Stimulated activated CD8-positive, alpha-beta memory T cell treated with anti-CD3 and anti-CD28 coated beads, Interleukin-15, amount 100 ng/mL, for 4 hours (primary cell): Measurements from ENCODE around the gene IKZF5.

Source experiments
- DNase-seq, 2 donors: peaks; one replicate each; pipeline ENCODE4 v3.0.0-alpha.2; 2020; ENCODE audit warnings: low read depth in 2 of 2

Gene IKZF5

GRCh38 chr10:123016228-123016627 lies 7.6 kb upstream of the IKZF5 start:
- no peak for DNase-seq

DNA sequence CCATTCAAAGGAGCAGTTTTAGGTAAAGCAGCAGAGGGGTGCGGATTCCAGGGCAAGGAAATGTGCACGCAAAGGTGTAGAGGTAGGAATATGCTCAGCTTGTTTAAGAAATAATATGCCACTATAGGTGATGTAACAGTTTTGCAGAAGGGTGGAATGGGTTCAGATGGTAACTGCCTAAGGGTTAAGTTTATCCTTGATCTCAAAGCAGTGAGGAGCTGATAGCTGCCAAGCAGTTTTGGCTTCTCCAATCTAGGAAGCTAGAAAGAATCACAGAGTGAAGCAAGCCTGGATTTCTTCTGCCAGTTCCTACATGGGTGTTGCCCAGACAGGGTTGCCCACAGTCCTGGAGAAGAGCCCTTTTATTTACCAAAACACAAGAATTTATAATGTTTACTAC lies 6.2 kb upstream of the IKZF5 start:
- no peak for DNase-seq

DNA sequence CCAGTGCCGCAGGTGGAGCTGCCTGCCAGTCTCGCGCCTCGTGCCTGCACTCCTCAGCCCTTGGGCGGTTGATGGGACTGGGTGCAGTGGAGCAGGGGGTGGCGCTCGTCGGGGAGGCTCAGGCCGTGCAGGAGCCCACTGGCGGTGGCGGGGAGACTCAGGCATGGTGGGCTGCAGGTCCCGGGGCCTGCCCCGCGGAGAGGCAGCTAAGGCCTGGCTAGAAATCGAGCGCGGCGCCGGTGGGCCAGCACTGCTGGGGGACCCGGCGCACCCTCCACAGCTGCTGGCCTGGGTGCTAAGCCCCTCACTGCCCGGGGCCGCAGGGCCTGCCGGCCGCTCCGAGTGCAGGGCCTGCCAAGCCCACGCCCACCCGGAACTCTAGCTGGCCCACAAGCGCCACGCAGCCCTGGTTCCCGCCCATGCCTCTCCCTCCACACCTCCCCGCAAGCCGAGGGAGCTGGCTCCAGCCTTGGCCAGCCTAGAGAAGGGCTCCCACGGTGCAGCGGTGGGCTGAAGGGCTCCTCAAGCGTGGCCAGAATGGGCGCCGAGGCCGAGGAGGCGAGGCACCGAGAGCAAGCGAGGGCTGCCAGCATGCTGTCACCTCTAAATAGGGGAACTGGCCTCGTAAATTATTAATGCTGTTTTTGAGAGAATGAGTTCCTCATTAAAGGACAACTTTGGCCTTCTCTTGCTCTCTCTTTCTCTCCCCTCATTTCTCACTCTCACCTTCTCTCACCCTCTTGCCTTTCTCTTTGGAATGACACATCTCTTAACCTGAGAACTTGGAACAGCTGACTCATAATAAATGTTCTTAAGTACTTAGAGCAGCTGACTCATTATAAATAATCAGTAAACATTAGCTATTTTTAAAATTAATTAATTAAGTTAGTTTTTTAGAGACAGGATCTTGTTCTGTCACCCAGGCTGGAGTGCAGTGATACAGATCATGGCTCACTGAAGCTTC lies 5.1 kb upstream of the IKZF5 start:
- no peak for DNase-seq

GRCh38 chr10:123011987-123012386 lies 3.4 kb upstream of the IKZF5 start:
- DNase-seq = no peak

DNA sequence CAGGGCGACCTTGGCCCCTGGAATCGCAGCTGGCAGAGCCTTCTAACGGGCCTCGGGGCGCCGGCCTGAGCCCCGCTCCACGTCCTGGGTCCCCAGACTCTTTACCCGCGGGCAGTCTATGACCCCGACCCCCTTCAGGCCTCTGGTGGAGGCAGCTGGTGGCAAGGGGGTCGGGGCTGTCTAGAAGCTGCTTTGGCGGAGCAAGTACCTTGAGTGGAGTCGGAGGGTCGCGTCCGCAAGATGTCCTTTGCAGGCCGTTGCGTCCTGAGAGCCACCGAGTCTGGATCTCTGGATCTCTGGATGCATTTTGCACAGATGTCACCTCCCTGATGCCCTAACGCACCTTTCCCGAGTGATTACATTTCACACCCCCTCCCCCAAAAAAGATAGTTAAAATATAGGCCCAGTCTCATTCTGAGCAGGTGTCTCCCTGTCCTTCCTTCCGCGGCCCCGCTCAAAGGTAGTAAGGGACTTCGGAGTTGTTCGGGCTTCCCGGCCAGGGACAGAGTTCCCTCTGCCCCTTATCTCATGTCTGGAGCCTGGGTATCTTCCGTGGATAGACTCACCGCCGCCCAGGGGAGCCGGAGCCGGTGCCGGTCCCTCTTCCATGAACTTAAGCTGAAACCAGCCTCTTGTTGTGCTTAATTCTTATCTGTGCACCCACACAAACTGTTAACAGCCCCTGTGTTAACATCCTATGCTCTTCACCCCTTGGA lies 668 bp upstream of the IKZF5 start:
- no peak for DNase-seq

DNA sequence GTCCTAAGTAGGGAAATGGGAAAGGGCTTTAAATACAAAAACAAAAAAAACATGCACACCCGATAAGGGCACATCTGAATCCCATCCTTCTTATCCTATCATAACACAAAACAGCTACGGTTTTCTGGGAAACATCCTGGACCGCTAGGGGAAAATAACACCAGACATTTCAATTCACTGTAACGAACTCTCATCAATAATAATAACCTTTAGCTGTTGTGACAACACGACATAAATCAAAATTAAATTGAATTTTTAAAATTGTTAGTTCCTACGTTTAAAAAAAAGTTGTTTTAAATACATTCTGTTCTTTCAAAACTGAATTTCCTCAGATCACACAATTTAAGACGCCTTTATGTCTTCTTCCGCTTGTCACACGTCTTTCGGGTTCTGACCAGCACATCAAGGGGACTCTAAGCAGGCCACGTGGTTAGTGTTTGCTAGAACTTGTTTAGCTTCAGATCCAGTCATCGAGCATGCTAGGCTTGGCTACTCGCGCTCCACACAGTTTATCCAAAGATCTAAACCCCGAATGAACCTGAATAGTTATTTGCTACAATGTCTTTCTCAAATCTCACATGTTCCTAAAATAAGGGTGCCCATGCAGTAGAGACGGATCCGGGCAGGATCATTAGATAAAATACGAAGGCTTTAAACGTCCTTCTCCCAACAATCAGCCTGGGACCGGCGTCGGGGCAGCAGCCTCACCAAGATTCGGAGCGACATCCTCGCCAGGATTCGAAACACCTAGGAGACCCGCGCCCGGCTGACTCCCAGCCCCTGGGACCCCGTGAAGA lies 839 bp downstream of the IKZF5 start:
- peak in 1 of 2 donors; percentile 32 for DNase-seq

DNA sequence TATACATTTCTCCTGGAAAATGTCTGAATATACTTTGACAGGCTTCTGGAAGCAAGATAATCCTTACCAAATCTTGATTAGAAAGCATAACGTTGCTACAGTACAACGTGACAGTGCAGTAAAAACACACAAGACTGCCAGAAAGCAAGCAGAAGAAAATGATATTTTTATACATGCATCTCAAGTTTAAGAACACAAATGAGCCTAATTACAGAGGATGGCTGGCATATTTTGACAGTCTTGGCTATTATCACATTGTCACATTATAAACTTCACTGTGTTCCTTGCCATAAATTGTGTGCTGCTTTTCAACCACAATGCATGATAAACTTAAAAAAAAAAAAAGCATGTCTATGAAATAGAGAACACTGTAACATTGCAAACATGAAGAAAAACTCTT lies 4.3 kb downstream of the IKZF5 start:
- DNase-seq = no peak

DNA sequence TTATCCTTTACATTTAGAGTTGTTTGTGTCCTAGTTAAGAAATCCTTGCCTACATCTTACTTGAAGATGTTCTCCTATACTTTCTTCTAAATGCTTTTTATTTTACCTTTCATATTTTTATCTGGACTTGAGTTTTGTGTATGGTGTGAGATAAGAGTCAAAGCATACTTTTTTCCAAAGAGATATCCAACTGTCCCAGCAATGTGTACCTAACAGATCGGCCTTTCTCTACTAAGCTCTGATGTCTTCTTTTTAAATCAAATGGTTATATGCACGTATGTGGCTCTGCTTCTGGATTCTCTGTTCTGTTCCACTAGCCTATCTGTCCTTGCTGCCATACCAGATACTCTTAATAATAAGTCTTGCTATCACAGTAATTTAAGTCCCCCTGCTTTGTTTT lies 7.2 kb downstream of the IKZF5 start:
- DNase-seq = no peak

- no peak for DNase-seq
Measured at GRCh38 chr10:123000155-123000554, 8.4 kb downstream of the IKZF5 start.

DNA sequence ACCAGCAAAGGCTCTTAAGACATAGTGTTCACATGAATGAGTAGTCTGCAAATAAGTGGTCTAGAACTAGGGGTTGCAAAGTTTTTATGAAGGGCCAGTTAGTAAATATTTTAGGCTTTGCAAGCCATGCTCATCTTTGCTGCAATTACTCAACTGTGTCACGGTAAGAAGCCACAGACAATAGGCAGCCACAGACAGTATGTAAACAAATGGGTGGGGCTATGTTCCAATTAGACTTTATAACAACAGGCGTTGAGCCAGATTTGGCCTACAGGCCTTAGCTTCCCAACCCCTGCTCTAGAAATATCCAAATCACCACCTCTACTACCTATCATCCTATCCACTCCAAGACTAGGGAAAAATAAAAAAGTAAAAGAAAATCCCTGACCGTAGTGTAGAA lies 9.2 kb downstream of the IKZF5 start:
- no peak for DNase-seq

DNA sequence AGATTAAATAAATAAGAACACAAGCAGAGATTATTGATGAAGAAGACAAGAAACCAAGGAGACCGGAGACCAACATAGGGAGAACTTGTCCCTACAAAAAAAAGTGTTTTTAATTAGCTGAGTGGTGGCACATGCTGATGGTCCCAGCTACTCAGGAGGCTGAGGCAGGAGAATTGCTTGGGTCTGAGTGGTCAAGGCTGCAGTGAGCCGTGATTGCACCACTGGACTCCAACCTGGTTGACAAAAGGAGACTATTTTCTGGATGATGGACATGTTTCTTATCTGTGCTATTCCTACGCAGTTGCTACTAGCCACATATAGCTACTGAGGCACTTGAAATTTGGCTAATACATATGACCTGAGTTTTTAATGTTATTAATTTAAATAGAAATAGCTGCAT lies 9.7 kb downstream of the IKZF5 start:
- no peak for DNase-seq

GRCh38 chr10:122998360-122998917 lies 10.2 kb downstream of the IKZF5 start:
- DNase-seq = no peak

DNA sequence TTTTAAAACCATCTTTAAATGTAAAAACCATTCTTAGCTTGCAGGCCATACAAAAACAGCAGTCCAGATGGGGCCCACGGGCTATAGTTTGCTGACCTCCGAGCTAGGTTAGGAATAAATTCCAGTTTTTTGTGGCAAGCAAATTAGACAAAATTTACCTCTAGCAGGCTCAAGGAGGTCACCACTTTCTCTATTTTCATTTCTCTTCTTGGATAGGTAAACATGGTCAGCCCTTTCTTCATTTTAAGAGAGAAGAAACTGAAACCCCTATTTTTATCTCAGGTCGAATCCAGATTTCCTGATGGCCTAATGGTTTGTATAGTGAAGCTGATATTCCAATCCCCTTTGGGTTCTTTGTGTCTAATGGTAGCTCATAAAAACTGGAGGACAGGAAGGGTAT lies 10.7 kb downstream of the IKZF5 start:
- DNase-seq = no peak

DNA sequence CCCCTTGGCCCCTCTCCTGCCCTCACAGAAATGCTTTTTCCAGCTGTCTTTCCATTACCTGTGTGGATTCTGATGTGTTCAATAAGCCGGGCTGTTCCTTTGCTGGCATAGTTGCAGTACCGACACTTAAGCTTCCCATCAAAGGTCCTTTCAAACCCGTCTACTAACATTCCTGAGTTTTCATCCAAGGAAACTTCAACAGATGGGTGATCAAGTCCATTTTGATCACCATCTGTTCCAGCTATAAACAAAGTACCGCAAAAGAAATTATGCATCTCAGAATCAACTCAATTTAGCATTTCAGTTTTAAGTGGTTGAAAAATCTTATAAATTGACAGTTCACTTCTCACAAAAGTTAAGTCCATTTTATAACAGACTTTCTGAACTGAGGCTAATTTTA lies 12.7 kb downstream of the IKZF5 start:
- DNase-seq = no peak

- no peak for DNase-seq
Measured at GRCh38 chr10:122993797-122994336, 14.7 kb downstream of the IKZF5 start.

GRCh38 chr10:122992031-122992585 lies 16.5 kb downstream of the IKZF5 start:
- DNase-seq = no peak

DNA sequence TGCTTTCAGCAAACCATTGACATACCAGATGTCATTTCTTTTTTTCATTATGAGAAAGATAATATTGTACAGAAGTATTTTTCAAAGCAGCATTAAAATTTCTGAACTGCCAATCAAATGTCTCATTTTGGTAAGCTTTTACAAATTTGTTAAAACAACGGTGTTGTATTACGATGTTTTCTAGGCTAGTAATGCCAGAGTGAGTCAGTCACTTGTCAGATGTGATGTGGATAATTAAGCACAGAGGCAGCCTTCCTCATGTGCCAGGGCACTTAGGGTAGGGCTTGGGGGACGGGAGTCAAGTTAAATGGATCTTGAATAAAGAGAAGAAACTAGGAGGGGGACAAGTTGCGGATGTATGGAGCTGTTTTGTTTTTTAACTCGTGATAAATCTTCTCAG lies 18.3 kb downstream of the IKZF5 start:
- no peak for DNase-seq

GRCh38 chr10:122988501-122988900 lies 20.1 kb downstream of the IKZF5 start:
- no peak for DNase-seq

DNA sequence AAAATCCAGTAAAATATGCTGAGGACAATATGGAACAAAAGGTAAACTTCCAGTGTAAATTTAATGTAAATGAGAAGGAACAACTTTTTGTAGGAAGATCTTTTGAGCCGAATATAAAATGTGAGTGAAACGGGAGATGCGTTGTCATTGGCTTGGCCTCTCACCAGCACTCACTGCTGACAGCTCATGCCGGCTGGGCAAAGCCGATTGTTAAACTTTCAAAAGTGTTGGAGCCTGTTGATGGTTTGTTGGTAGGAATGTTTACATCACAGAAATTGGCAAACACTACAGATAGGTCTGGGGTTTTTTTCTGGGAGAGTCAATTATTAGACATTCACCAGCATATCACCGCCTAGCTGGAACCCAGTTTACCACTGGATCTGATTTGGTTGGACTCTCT lies 22.3 kb downstream of the IKZF5 start:
- no peak for DNase-seq

DNA sequence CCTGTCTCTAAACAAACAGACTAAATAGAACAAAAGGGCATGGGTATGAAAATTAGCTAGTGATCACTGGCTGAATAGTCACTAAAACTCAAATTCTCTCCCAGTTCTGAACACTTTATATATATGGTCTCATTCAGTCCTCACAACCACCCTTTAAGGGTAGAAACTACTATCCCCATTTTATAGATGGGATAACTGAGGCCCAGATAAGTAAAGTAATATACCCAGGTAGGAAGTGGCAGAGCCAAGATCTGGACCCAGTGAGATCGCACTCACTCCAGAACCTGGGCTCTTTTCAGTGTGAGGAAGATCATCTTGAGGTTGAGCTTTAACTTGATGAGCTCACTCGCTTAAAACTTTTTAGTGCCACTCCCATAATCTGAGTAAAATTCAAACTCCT lies 23.9 kb downstream of the IKZF5 start:
- no peak for DNase-seq

DNA sequence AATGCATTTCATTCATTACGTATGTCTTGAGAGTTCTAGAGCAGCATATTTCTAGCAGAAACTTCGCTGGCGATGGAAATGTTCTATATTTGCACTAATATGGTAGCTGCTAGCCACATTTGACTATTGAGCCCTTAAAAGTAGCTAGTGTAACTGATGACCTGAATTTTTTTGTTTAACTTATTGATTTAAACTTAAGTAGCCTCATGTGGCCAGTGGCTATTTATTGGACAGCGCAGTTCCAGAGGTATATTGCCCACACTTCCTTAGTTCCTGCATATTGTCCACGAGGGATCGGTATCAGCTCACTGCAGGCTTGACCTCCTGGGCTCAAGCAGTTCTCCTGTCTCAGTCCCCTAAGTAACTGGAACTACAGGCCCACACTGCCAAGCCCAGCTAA lies 24.7 kb downstream of the IKZF5 start:
- DNase-seq = no peak
